ENCODE measurements around the gene UBQLNL.

DNA sequence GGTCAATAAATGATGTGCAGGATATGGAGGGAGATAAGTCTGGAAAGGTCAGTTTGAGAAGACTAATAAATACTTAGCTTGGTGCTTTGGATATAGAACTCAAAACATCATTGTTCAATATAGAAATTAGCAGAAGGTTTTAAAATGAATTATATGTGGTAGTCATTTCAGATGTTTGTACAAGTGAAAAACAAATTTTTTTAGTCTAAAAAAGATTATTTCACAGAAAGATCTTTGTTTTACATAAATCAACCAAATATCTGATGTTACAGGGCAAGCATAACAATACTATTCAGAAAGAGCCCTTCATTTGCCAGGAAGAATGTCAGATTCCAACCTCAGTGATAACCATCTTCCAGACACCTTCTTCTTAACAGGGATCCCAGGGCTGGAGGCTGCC lies 28.1 kb downstream of the UBQLNL start, which contains the start of gene OR52D1:
- TF ChIP-seq, protein P1, sequence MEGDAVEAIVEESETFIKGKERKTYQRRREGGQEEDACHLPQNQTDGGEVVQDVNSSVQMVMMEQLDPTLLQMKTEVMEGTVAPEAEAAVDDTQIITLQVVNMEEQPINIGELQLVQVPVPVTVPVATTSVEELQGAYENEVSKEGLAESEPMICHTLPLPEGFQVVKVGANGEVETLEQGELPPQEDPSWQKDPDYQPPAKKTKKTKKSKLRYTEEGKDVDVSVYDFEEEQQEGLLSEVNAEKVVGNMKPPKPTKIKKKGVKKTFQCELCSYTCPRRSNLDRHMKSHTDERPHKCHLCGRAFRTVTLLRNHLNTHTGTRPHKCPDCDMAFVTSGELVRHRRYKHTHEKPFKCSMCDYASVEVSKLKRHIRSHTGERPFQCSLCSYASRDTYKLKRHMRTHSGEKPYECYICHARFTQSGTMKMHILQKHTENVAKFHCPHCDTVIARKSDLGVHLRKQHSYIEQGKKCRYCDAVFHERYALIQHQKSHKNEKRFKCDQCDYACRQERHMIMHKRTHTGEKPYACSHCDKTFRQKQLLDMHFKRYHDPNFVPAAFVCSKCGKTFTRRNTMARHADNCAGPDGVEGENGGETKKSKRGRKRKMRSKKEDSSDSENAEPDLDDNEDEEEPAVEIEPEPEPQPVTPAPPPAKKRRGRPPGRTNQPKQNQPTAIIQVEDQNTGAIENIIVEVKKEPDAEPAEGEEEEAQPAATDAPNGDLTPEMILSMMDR (IDR thresholded peaks at IDR 0.05) = no peak
- no peak for TF ChIP-seq POLR2A (IDR thresholded peaks at IDR 0.05)

Measured in testis (tissue), 2 donors.